Measurements from ENCODE around the gene EHD4.

The EHD4 gene

DNA sequence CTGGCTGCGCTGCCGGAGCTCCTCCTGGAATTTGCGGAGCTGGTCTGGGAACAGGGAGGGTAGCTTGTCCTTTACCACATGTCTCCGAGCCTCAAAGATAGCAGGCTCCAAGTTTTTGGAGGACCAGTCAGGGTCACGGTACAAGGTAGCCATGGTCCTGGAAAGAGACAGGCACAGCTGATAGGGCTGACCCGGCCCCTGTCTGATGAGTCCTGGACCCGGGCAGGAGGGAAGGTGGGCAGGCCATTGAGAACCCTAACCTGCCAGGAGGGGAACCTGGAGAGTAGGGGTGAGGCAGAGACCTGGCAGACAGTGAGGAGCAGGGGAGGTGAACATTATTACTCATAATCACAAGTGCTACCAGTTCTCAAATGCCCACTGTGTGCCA, 20.4 kb upstream of the EHD4 start:
- Histone ChIP-seq H2AFZ (ENCODE audit: low read depth, low read length) (no peak overlapping the region), H3K79me2 (ENCODE audit: low read length) (no peaks in the 10 kb centered on the region), H3K4me3 (ENCODE audit: low read length) (no peak overlapping the region), H3K9ac (ENCODE audit: low read length) (no peak overlapping the region), H3K27me3 (ENCODE audit: low read depth, low read length) (peaks cover 7% of the 10 kb centered on the region; the same call in 1 of the 2 replicates), H3K4me2 (ENCODE audit: low read length) (no peak overlapping the region), H4K20me1 (ENCODE audit: insufficient read depth, low read length) (no peaks in the 10 kb centered on the region), H3K4me1 (ENCODE audit: low read length) (no peaks in the 10 kb centered on the region), H3K36me3 (replicated peaks; ENCODE audit: low read depth, low read length) (no peaks in the 10 kb centered on the region), H3K9me3 (ENCODE audit: insufficient read depth, low read length) (no peaks in the 10 kb centered on the region), H3K27ac (ENCODE audit: low read length) (no peak overlapping the region)
- TF ChIP-seq EZH2phosphoT487 (IDR thresholded peaks at IDR 0.05; ENCODE audit: low read depth): no peak
- TF ChIP-seq, protein P1, sequence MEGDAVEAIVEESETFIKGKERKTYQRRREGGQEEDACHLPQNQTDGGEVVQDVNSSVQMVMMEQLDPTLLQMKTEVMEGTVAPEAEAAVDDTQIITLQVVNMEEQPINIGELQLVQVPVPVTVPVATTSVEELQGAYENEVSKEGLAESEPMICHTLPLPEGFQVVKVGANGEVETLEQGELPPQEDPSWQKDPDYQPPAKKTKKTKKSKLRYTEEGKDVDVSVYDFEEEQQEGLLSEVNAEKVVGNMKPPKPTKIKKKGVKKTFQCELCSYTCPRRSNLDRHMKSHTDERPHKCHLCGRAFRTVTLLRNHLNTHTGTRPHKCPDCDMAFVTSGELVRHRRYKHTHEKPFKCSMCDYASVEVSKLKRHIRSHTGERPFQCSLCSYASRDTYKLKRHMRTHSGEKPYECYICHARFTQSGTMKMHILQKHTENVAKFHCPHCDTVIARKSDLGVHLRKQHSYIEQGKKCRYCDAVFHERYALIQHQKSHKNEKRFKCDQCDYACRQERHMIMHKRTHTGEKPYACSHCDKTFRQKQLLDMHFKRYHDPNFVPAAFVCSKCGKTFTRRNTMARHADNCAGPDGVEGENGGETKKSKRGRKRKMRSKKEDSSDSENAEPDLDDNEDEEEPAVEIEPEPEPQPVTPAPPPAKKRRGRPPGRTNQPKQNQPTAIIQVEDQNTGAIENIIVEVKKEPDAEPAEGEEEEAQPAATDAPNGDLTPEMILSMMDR (IDR thresholded peaks at IDR 0.05; ENCODE audit: low read depth, low read length): no peak

DNA sequence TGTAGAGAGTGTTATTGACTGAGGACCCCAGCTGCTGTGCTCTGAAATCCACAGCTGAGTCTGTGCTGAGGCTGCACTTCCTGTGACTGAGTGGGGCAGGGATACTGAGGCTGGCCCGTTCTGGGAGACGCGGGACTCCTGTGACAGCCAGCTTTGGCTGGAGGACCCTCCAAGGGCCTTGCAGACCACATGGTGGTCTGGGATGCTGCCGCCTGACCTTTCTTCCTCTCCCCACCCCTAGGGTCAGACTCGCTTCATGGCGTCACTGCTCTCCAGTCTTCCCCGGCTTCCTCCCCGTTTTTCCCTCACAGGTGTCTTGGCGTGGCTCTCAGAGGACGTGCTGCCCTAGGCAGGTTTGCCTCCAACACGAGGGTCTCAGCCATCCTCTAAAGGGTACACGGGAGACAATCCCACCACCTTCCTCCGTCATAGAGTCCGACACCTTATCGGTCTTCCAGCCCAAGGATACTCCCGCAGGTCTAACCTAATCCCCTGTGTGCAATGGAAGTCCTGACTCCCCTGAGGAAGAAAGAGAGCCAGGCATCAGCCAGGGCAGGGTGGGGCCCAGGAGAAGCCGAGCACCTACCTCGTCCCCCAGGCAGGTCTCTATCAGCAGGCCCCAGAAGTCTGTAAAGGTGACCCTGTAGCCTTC, 19.9 kb upstream of the EHD4 start:
- Histone ChIP-seq H3K4me1 (ENCODE audit: low read length) (no peaks in the 10 kb centered on the region), H3K4me3 (ENCODE audit: low read length) (no peak overlapping the region), H3K9me3 (ENCODE audit: insufficient read depth, low read length) (no peaks in the 10 kb centered on the region), H4K20me1 (ENCODE audit: insufficient read depth, low read length) (no peaks in the 10 kb centered on the region), H3K4me2 (ENCODE audit: low read length) (no peak overlapping the region), H3K27me3 (ENCODE audit: low read depth, low read length) (peaks cover 7% of the 10 kb centered on the region; the same call in 1 of the 2 replicates), H3K79me2 (ENCODE audit: low read length) (no peaks in the 10 kb centered on the region), H3K9ac (ENCODE audit: low read length) (no peak overlapping the region), H3K36me3 (replicated peaks; ENCODE audit: low read depth, low read length) (no peaks in the 10 kb centered on the region), H3K27ac (ENCODE audit: low read length) (no peak overlapping the region), H2AFZ (ENCODE audit: low read depth, low read length) (no peak overlapping the region)
- TF ChIP-seq, protein P1 (IDR thresholded peaks at IDR 0.05; ENCODE audit: low read depth, low read length): no peak
- no peak for TF ChIP-seq EZH2phosphoT487 (IDR thresholded peaks at IDR 0.05; ENCODE audit: low read depth)

DNA sequence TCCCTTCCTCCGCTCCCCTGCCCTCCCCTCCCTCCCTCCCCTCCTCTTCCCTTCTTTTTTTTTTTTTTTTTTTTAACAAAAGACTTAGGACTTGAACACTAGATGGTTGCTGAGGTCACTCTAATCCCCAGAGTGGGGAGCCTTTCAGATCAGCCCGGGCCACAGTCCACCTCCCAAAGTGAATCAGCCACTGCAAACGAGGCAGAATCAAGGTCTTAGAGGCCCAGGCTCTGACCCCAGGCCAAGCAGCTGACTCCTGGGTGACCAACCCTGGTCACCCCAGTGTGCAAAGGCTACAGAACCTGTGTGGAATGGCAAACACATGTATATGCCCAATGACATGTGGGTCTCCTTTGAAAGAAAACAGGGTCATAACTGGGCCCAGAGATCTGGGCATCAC, 18.3 kb upstream of the EHD4 start:
- Histone ChIP-seq H3K4me3 (ENCODE audit: low read length) (no peak overlapping the region), H4K20me1 (ENCODE audit: insufficient read depth, low read length) (no peaks in the 10 kb centered on the region), H3K36me3 (replicated peaks; ENCODE audit: low read depth, low read length) (no peaks in the 10 kb centered on the region), H3K27ac (ENCODE audit: low read length) (no peak overlapping the region), H3K4me1 (ENCODE audit: low read length) (no peaks in the 10 kb centered on the region), H2AFZ (ENCODE audit: low read depth, low read length) (no peak overlapping the region), H3K9me3 (ENCODE audit: insufficient read depth, low read length) (no peaks in the 10 kb centered on the region), H3K79me2 (ENCODE audit: low read length) (no peaks in the 10 kb centered on the region), H3K4me2 (ENCODE audit: low read length) (no peak overlapping the region), H3K9ac (ENCODE audit: low read length) (no peak overlapping the region), H3K27me3 (ENCODE audit: low read depth, low read length) (peaks cover 7% of the 10 kb centered on the region; the same call in 1 of the 2 replicates)
- TF ChIP-seq EZH2phosphoT487 (IDR thresholded peaks at IDR 0.05; ENCODE audit: low read depth): no peak
- TF ChIP-seq, protein P1 (IDR thresholded peaks at IDR 0.05; ENCODE audit: low read depth, low read length): no peak

DNA sequence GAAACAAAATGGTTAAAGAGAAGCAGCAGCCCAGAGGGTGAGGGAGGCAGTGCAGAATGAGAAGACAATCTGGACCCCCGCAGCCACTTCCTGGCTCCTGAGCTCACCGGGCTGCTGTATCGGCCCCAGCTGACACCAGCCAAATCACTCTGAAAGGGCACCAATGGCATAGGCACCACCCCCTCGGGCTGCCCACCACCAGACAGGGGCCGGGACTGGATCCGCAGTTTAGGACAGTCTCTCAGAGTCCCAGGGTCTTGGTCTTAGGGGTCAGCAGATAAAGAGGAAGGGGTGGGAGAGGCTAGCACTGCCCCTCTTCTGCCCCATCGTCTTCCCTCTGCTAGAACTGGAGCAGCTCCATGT, 17.9 kb upstream of the EHD4 start:
- Histone ChIP-seq H3K4me2 (ENCODE audit: low read length) (no peak overlapping the region), H3K9me3 (ENCODE audit: insufficient read depth, low read length) (no peaks in the 10 kb centered on the region), H2AFZ (ENCODE audit: low read depth, low read length) (no peak overlapping the region), H4K20me1 (ENCODE audit: insufficient read depth, low read length) (no peaks in the 10 kb centered on the region), H3K4me1 (ENCODE audit: low read length) (no peaks in the 10 kb centered on the region), H3K79me2 (ENCODE audit: low read length) (no peaks in the 10 kb centered on the region), H3K27ac (ENCODE audit: low read length) (no peak overlapping the region), H3K4me3 (ENCODE audit: low read length) (no peak overlapping the region), H3K36me3 (replicated peaks; ENCODE audit: low read depth, low read length) (no peaks in the 10 kb centered on the region), H3K27me3 (ENCODE audit: low read depth, low read length) (peaks cover 7% of the 10 kb centered on the region; the same call in 1 of the 2 replicates), H3K9ac (ENCODE audit: low read length) (no peak overlapping the region)
- TF ChIP-seq, protein P1 (IDR thresholded peaks at IDR 0.05; ENCODE audit: low read depth, low read length): no peak
- no peak for TF ChIP-seq EZH2phosphoT487 (IDR thresholded peaks at IDR 0.05; ENCODE audit: low read depth)
